Measurements from ENCODE around the gene ARHGAP26.

DNA sequence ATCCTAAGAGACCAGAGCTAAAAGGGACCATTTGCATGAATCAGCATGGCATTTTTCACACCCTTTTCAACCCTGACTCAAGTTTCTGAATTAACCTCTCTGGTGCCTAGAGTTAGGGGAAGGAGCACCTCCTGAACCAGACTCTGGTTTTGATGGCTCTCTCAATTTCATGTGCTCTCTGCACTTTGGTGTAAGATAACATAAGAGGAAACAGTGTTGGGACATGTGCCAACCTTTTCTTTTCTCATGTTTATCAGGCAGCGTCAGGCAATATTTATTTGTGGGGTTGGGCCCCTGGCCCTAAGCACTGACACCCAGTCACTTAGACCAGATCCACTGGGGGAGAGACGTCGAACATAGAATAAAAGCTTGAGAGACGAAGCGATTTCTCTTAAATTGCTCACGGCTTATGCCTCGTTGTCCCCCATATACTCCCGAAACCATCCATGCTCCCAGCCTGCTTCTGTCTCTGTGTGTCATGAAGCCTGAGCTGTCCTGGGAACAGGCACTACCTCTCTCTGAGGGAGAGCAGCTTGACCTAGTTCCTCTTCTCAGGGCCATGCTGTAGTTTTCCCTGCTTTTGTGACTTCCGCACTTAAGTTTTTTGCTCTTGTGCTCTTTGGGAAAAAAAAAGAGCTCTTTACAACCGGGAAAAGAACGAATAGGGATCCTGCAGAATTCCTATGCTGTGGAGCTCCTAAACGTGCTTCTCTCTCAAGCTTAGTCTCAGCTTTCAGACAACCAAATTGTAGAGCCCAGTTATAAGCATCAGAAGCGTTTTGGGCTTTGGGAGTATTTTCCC, 437.6 kb downstream of the ARHGAP26 start:
- TF ChIP-seq ZNF274 (IDR thresholded peaks at IDR 0.05; ENCODE audit: low read depth, low read length) = no peak
- TF ChIP-seq YY1 (IDR thresholded peaks at IDR 0.05; ENCODE audit: insufficient read depth, insufficient read length) = no peak
- no peak for TF ChIP-seq SUZ12 (IDR thresholded peaks at IDR 0.05; ENCODE audit: extremely low read depth, insufficient read depth, insufficient read length)

All from NT2/D1 (cell line).